HEK293 (cell line): Measurements from ENCODE around the gene CSNK1G1.

Experiments used
- CTCF ChIA-PET: fragments of 350-600 bp; formaldehyde crosslinking; extraction: SDS; loops from one replicate; lab custom pipeline; 2021; ENCODE audit warnings: antibody characterized with exemption; lab: Yijun Ruan, JAX
- POLR2A ChIA-PET: fragments of 300-600 bp; formaldehyde crosslinking; extraction: SDS; loops from one replicate; lab custom pipeline; 2020; ENCODE audit warnings: antibody characterized with exemption, inconsistent platforms; lab: Yijun Ruan, JAX
- H3K27ac ChIP-seq: fragments of 200-500 bp; sonication (Bioruptor generic); 2 replicates; pipeline ENCODE4 v1.5.1; 2014; ENCODE audit warnings: low read depth, low read length, control low read depth, inconsistent platforms; ENCODE audit errors: extremely low read depth
- H3K36me3 ChIP-seq, 2 experiments: fragments of 200-500 bp in 1 of 2; sonication (Bioruptor generic) in 1 of 2; 1 replicate in 1 of 2; 2 replicates in 1 of 2; pipeline ENCODE4 v1.5.1; 2014 to 2017; ENCODE audit warnings: inconsistent platforms in 2 of 2, low read length in 2 of 2; ENCODE audit not compliant: control insufficient read depth in 2 of 2, insufficient read depth in 1 of 2
- H3K4me1 ChIP-seq: fragments of 200-500 bp; sonication (Bioruptor generic); 2 replicates; pipeline ENCODE4 v1.5.1; 2014; ENCODE audit warnings: mild to moderate bottlenecking, low read length, inconsistent platforms; ENCODE audit not compliant: control insufficient read depth, insufficient read depth
- H3K4me3 ChIP-seq: 2 replicates; pipeline ENCODE4 v1.5.1; 2011; ENCODE audit warnings: low read depth, mild to moderate bottlenecking, control low read depth, low read length, moderate library complexity
- H3K9me3 ChIP-seq: fragments of 200-500 bp; sonication (Bioruptor generic); 2 replicates; pipeline ENCODE4 v1.5.1; 2014; ENCODE audit warnings: low read depth, low read length, inconsistent platforms; ENCODE audit not compliant: control insufficient read depth, insufficient read depth
- GLI2 ChIP-seq: fragments of 450-650 bp; formaldehyde crosslinking; IDR thresholded peaks from 2 replicates; pipeline ENCODE4; 2017; ENCODE audit warnings: missing biosample characterization, missing genetic modification characterization, low read depth, borderline replicate concordance
- HOXC10 ChIP-seq: sonication (generic); formaldehyde crosslinking; IDR thresholded peaks from 2 replicates; pipeline ENCODE4 v1.8.1; 2023; ENCODE audit warnings: mild to moderate bottlenecking, missing genetic modification reagents
- OSR2 ChIP-seq: fragments of 450-650 bp; formaldehyde crosslinking; IDR thresholded peaks from 2 replicates; pipeline ENCODE4 v1.5.1; 2016; ENCODE audit warnings: missing biosample characterization, missing genetic modification characterization
- PRDM1 ChIP-seq: fragments of 450-650 bp; formaldehyde crosslinking; IDR thresholded peaks from 2 replicates; pipeline ENCODE4; 2016; ENCODE audit warnings: missing biosample characterization, missing genetic modification characterization
- ZBTB6 ChIP-seq: fragments of 450-650 bp; formaldehyde crosslinking; IDR thresholded peaks from 2 replicates; pipeline ENCODE4 v1.5.1; 2017; ENCODE audit warnings: missing biosample characterization, missing genetic modification characterization
- ZBTB8A ChIP-seq: fragments of 450-650 bp; formaldehyde crosslinking; IDR thresholded peaks from 2 replicates; pipeline ENCODE4 v1.5.1; 2016; ENCODE audit warnings: missing biosample characterization, missing genetic modification characterization
- ZNF133 ChIP-seq: fragments of 450-650 bp; formaldehyde crosslinking; IDR thresholded peaks from 2 replicates; pipeline ENCODE4 v1.5.1; 2016; ENCODE audit warnings: missing biosample characterization, missing genetic modification characterization
- ZNF18 ChIP-seq: fragments of 450-650 bp; formaldehyde crosslinking; IDR thresholded peaks from 2 replicates; pipeline ENCODE4 v1.5.1; 2016; ENCODE audit warnings: missing biosample characterization, missing genetic modification characterization
- ZNF202 ChIP-seq: fragments of 450-650 bp; formaldehyde crosslinking; IDR thresholded peaks from 2 replicates; pipeline ENCODE4 v1.5.1; 2016; ENCODE audit warnings: missing biosample characterization, missing genetic modification characterization, borderline replicate concordance
- ZNF23 ChIP-seq: fragments of 450-650 bp; formaldehyde crosslinking; IDR thresholded peaks from 2 replicates; pipeline ENCODE4 v1.5.1; 2016; ENCODE audit warnings: missing biosample characterization, missing genetic modification characterization, borderline replicate concordance
- ZNF274 ChIP-seq, 2 experiments: fragments of 200-500 bp in 1 of 2; fragments of 450-650 bp in 1 of 2; sonication (Bioruptor generic) in 1 of 2; formaldehyde crosslinking in 1 of 2; IDR thresholded peaks; 2 replicates each; pipeline versions ENCODE4 v1.5.1 to v1.6.1; 2014 to 2016; ENCODE audit warnings: borderline replicate concordance in 1 of 2, inconsistent platforms in 1 of 2, low read length in 1 of 2, missing biosample characterization in 1 of 2, missing genetic modification characterization in 1 of 2
- ZNF350 ChIP-seq: fragments of 450-650 bp; formaldehyde crosslinking; IDR thresholded peaks from 2 replicates; pipeline ENCODE4 v1.5.0; 2017; ENCODE audit warnings: missing biosample characterization, mild to moderate bottlenecking, missing genetic modification characterization
- ZNF423 ChIP-seq: fragments of 450-650 bp; formaldehyde crosslinking; IDR thresholded peaks from 2 replicates; pipeline ENCODE4 v1.5.1; 2016; ENCODE audit warnings: missing biosample characterization, missing genetic modification characterization
- ZNF433 ChIP-seq: fragments of 450-650 bp; formaldehyde crosslinking; IDR thresholded peaks from 2 replicates; pipeline ENCODE4 v1.5.1; 2016; ENCODE audit warnings: missing biosample characterization, missing genetic modification characterization, low read depth
- ZNF488 ChIP-seq: fragments of 450-650 bp; formaldehyde crosslinking; IDR thresholded peaks from 2 replicates; pipeline ENCODE4 v1.5.1; 2016; ENCODE audit warnings: missing biosample characterization, missing genetic modification characterization
- ZNF558 ChIP-seq: fragments of 450-650 bp; formaldehyde crosslinking; IDR thresholded peaks from 2 replicates; pipeline ENCODE4 v1.5.1; 2016; ENCODE audit warnings: missing biosample characterization, missing genetic modification characterization
- ZNF571 ChIP-seq: fragments of 450-650 bp; formaldehyde crosslinking; IDR thresholded peaks from 2 replicates; pipeline ENCODE4 v1.5.0; 2017; ENCODE audit warnings: missing biosample characterization, missing genetic modification characterization
- ZNF621 ChIP-seq: fragments of 450-650 bp; formaldehyde crosslinking; IDR thresholded peaks from 2 replicates; pipeline ENCODE4 v1.5.1; 2017; ENCODE audit warnings: missing biosample characterization, missing genetic modification characterization
- ZNF654 ChIP-seq: fragments of 450-650 bp; formaldehyde crosslinking; IDR thresholded peaks from 2 replicates; pipeline ENCODE4 v1.5.1; 2016; ENCODE audit warnings: low read depth, missing biosample characterization, missing genetic modification characterization
- ZNF660 ChIP-seq: fragments of 450-650 bp; IDR thresholded peaks from 2 replicates; pipeline ENCODE4 v1.5.1; 2018; ENCODE audit warnings: missing biosample characterization, mild to moderate bottlenecking, missing genetic modification characterization
- ZNF707 ChIP-seq: fragments of 450-650 bp; formaldehyde crosslinking; IDR thresholded peaks from 2 replicates; pipeline ENCODE4 v1.5.1; 2016; ENCODE audit warnings: missing biosample characterization, missing genetic modification characterization
- ZNF747 ChIP-seq: fragments of 450-650 bp; formaldehyde crosslinking; IDR thresholded peaks from 2 replicates; pipeline ENCODE4 v1.5.1; 2016; ENCODE audit warnings: missing biosample characterization, missing genetic modification characterization
- ZNF76 ChIP-seq: fragments of 450-650 bp; formaldehyde crosslinking; IDR thresholded peaks from 2 replicates; pipeline ENCODE4; 2016; ENCODE audit warnings: low read depth, missing biosample characterization, missing genetic modification characterization, borderline replicate concordance
- ZNF791 ChIP-seq: fragments of 450-650 bp; formaldehyde crosslinking; IDR thresholded peaks from 2 replicates; pipeline ENCODE4 v1.5.1; 2016; ENCODE audit warnings: missing biosample characterization, missing genetic modification characterization
- ZSCAN30 ChIP-seq: fragments of 450-650 bp; IDR thresholded peaks from 2 replicates; pipeline ENCODE4 v1.5.1; 2018; ENCODE audit warnings: missing biosample characterization, mild to moderate bottlenecking, missing genetic modification characterization, moderate library complexity
- TF ChIP-seq, protein P1 (sequence below): fragments of 450-650 bp; formaldehyde crosslinking; IDR thresholded peaks from 2 replicates; pipeline ENCODE4 v1.5.1; 2016; ENCODE audit warnings: missing biosample characterization, missing genetic modification characterization

CSNK1G1 gene

GRCh38 chr15:64279131-64279530 is 76.8 kb downstream of the CSNK1G1 start:
- Histone ChIP-seq H3K4me3 (no peak overlapping the region), H3K36me3 (no peaks in the 10 kb centered on the region), H3K9me3 (no peaks in the 10 kb centered on the region), H3K4me1 (0 out of 2 replicates have a peak, but pooled peaks cover 4% of the 10 kb centered on the region), H3K27ac (no peak overlapping the region)
- POLR2A ChIA-PET = no interaction called here
- no peak for TF ChIP-seq ZSCAN30 (tag by site-specific recombination)
- no peak for TF ChIP-seq ZNF707 (tag by site-specific recombination)
- no peak for TF ChIP-seq ZNF791 (tag by site-specific recombination)
- TF ChIP-seq ZNF433 = no peak
- TF ChIP-seq ZNF571 (tag by site-specific recombination) = no peak
- no peak for TF ChIP-seq ZNF747 (tag by site-specific recombination)
- TF ChIP-seq ZBTB8A (tag by site-specific recombination) = no peak
- CTCF ChIA-PET = interaction anchor here (0.7 kb wide), 1 partner anchor 16 kb away, joined by 3 read pairs; no protein-coding TSS in a partner anchor

DNA sequence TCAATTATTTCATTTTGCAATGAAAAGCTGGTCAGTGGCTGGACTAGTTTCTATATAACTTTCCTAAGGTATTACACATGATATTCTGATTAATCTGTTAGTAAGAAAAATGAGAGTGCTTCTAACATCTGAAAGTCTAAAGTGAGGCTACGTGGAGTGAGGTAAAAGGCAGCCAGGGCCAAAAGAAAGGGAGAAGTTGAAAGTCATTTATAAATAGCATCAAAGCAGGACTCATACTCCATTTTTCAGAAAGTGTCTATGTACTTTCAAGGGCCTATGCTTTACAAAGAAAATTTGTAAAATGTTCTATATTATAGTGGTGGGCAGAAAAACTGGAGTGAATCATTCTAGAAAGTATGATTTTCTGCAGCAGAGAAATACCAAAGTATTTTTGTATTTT is 80.0 kb downstream of the CSNK1G1 start:
- Histone ChIP-seq H3K9me3 (no peaks in the 10 kb centered on the region), H3K27ac (no peak overlapping the region), H3K4me3 (no peak overlapping the region), H3K4me1 (0 out of 2 replicates have a peak, but pooled peaks cover 4% of the 10 kb centered on the region), H3K36me3 (no peaks in the 10 kb centered on the region)
- ChIA-PET CTCF (no interaction called here), POLR2A (no interaction called here)
- TF ChIP-seq ZNF621 (no peak), ZNF488 (tag by site-specific recombination) (no peak), GLI2 (tag by site-specific recombination) (no peak), ZNF23 (no peak), PRDM1 (tag by site-specific recombination) (peak; percentile 68), OSR2 (tag by site-specific recombination) (no peak), ZNF18 (tag by site-specific recombination) (no peak)

DNA sequence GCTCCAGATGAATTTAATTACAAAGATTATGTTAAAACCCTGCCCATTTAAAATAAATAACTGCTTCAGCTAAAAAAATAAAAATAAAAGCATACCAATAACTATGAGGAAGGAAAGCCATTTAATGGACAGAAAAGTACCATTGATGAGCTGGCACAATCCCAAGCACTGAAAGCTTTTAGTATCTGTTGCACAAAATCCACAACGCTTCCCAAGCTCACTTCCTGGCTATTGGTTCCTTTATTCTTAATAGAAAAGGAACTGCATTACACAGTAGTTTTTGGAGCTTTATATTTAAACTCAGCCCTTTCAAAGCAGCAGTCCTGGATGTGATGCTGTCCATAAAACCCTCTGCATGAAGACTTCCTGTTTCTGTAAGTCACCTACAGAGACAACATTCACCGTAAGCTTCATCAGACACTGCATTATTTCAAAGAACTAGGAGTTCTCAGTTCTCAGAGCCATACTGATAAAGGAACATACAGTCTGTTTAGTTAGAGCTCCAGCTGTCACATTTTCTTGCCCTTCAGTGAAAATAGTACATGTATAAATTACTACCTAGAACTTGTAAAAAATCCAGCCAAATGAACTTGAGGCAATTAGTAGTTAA is 81.5 kb downstream of the CSNK1G1 start:
- ChIA-PET POLR2A (interaction anchor here (0.5 to 0.6 kb wide), 2 partner anchors 31 to 183 kb away, joined by 4 read pairs; no protein-coding TSS in a partner anchor), CTCF (interaction anchor here (0.8 kb wide), 1 partner anchor 11 kb away, joined by 3 read pairs; no protein-coding TSS in a partner anchor)
- Histone ChIP-seq H3K36me3 (no peaks in the 10 kb centered on the region), H3K4me1 (0 out of 2 replicates have a peak, but pooled peaks cover 4% of the 10 kb centered on the region), H3K4me3 (no peak overlapping the region), H3K9me3 (no peaks in the 10 kb centered on the region), H3K27ac (no peak overlapping the region)
- no peak for TF ChIP-seq ZNF558 (tag by site-specific recombination)
- TF ChIP-seq ZNF274 (IDR thresholded peaks at IDR 0.05; ENCODE audit: low read length) = no peak
- TF ChIP-seq ZNF274 (tag by site-specific recombination; IDR thresholded peaks at IDR 0.05; ENCODE audit: borderline replicate concordance) = no peak
- TF ChIP-seq ZNF654 (tag by site-specific recombination) = no peak
- no peak for TF ChIP-seq ZNF350 (tag by site-specific recombination)
- no peak for TF ChIP-seq ZNF202 (tag by site-specific recombination)
- TF ChIP-seq ZNF423 (tag by site-specific recombination) = no peak
- no peak for TF ChIP-seq HOXC10 (CRISPR knock-in tag)
- no peak for TF ChIP-seq ZNF660 (tag by site-specific recombination)
- no peak for TF ChIP-seq ZNF133 (tag by site-specific recombination)
- TF ChIP-seq ZNF76 (tag by site-specific recombination) = no peak
- no peak for TF ChIP-seq ZBTB6 (tag by site-specific recombination)
- TF ChIP-seq, protein P1, sequence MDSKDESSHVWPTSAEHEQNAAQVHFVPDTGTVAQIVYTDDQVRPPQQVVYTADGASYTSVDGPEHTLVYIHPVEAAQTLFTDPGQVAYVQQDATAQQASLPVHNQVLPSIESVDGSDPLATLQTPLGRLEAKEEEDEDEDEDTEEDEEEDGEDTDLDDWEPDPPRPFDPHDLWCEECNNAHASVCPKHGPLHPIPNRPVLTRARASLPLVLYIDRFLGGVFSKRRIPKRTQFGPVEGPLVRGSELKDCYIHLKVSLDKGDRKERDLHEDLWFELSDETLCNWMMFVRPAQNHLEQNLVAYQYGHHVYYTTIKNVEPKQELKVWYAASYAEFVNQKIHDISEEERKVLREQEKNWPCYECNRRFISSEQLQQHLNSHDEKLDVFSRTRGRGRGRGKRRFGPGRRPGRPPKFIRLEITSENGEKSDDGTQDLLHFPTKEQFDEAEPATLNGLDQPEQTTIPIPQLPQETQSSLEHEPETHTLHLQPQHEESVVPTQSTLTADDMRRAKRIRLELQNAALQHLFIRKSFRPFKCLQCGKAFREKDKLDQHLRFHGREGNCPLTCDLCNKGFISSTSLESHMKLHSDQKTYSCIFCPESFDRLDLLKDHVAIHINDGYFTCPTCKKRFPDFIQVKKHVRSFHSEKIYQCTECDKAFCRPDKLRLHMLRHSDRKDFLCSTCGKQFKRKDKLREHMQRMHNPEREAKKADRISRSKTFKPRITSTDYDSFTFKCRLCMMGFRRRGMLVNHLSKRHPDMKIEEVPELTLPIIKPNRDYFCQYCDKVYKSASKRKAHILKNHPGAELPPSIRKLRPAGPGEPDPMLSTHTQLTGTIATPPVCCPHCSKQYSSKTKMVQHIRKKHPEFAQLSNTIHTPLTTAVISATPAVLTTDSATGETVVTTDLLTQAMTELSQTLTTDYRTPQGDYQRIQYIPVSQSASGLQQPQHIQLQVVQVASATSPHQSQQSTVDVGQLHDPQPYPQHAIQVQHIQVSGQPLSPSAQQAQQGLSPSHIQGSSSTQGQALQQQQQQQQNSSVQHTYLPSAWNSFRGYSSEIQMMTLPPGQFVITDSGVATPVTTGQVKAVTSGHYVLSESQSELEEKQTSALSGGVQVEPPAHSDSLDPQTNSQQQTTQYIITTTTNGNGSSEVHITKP (tag by site-specific recombination) = no peak
